ENCODE measurements around the gene IFI27.

- TF ChIP-seq, protein P1, sequence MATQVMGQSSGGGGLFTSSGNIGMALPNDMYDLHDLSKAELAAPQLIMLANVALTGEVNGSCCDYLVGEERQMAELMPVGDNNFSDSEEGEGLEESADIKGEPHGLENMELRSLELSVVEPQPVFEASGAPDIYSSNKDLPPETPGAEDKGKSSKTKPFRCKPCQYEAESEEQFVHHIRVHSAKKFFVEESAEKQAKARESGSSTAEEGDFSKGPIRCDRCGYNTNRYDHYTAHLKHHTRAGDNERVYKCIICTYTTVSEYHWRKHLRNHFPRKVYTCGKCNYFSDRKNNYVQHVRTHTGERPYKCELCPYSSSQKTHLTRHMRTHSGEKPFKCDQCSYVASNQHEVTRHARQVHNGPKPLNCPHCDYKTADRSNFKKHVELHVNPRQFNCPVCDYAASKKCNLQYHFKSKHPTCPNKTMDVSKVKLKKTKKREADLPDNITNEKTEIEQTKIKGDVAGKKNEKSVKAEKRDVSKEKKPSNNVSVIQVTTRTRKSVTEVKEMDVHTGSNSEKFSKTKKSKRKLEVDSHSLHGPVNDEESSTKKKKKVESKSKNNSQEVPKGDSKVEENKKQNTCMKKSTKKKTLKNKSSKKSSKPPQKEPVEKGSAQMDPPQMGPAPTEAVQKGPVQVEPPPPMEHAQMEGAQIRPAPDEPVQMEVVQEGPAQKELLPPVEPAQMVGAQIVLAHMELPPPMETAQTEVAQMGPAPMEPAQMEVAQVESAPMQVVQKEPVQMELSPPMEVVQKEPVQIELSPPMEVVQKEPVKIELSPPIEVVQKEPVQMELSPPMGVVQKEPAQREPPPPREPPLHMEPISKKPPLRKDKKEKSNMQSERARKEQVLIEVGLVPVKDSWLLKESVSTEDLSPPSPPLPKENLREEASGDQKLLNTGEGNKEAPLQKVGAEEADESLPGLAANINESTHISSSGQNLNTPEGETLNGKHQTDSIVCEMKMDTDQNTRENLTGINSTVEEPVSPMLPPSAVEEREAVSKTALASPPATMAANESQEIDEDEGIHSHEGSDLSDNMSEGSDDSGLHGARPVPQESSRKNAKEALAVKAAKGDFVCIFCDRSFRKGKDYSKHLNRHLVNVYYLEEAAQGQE (IDR thresholded peaks at IDR 0.05; ENCODE audit: borderline replicate concordance): no peak
- TF ChIP-seq, protein P1 (CRISPR knock-in tag; IDR thresholded peaks at IDR 0.05; ENCODE audit: low read depth): no peak
- no peak for TF ChIP-seq TARDBP (IDR thresholded peaks at IDR 0.05)
- TF ChIP-seq CTCF (IDR thresholded peaks at IDR 0.05 in 2 of 3, conservative IDR thresholded peaks at IDR 0.05 in 1 of 3; ENCODE audit: insufficient read depth in 2 of 3, low read depth in 1 of 3, low read length in 3 of 3): no peak
- TF ChIP-seq, protein P2, sequence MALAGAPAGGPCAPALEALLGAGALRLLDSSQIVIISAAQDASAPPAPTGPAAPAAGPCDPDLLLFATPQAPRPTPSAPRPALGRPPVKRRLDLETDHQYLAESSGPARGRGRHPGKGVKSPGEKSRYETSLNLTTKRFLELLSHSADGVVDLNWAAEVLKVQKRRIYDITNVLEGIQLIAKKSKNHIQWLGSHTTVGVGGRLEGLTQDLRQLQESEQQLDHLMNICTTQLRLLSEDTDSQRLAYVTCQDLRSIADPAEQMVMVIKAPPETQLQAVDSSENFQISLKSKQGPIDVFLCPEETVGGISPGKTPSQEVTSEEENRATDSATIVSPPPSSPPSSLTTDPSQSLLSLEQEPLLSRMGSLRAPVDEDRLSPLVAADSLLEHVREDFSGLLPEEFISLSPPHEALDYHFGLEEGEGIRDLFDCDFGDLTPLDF (CRISPR knock-in tag; IDR thresholded peaks at IDR 0.05): no peak
- TF ChIP-seq ZNF184 (CRISPR knock-in tag; IDR thresholded peaks at IDR 0.05): no peak
Observed at GRCh38 chr14:94116701-94117100, 6.2 kb downstream of the IFI27 start.
